Putamen (tissue), 1 donor: ENCODE measurements around the gene S1PR4.

Experiments
- DNase-seq: peaks from one replicate; pipeline ENCODE4 v3.0.0-alpha.2; 2016; ENCODE audit warnings: low spot score

S1PR4 gene

DNA sequence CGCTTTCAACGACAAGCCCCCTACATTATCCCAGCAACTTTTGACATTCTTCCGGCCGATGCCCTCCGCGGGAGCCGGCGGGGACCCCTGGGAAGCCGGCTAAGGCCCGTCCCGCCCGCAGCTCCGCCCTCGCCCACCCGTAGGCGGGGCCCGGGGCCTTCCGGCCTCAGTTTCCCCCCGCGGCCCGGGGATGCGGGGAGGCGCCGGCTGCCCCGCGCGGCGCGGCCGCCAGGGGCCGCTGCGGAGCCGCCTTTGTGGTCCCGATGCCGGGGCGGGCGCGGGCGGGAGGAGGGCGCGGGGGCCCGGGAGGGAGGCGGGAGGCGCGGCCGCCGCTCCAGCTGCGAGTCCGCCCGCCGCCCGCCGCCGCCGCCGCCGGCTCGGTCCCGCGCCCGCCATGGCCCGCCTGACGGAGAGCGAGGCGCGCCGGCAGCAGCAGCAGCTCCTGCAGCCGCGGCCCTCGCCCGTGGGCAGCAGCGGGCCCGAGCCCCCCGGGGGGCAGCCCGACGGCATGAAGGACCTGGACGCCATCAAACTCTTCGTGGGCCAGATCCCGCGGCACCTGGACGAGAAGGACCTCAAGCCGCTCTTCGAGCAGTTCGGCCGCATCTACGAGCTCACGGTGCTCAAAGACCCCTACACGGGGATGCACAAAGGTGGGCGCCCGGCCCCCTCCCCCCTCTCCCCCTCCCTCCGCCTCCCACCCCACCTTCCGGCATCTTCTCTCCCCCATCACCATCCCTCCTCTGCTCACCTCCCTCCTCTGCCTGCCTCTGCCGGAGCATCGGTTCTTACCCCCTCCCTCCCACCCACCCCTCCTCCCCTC is 46.0 kb downstream of the S1PR4 start, which contains the start of gene CELF5:
TSS of gene CELF5 (plus strand) at position 316 of the 823 bp plus-strand sequence. CDS start at position 395, 79 bp downstream.
- DNase-seq, result peak; percentile 27

- DNase-seq, result no peak
Observed at GRCh38 chr19:3225169-3225485, 46.6 kb downstream of the S1PR4 start.

- DNase-seq, result no peak
Observed at GRCh38 chr19:3225677-3226093, 47.1 kb downstream of the S1PR4 start.

DNA sequence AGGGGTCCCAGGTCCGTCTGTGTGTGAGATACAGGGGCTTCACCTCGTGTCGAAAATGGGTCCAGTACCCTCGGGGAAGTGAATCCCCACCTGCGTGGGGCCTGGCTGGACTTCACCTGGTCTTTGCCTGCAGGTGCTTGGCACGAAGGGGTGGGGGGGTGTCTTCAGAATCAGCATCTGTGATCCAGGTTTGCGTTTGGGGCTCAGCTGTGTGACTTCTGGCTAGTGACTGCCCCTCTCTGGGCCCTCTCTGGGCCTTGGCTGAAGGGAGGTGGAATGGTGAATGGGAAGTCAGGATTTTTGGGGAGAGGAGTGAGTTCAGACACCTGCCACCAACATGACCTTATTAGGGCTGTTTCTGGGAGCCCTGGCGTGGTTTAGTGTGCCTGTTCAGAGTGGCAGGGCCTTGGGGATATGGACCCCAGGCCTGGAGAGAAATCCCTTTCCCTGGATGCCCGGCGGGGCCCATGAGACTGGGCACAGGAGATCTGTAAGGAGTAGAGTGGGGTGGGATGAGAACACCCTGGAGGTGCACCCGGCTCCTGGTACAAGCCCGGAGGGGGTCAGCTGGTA is 48.6 kb downstream of the S1PR4 start:
- DNase-seq, result no peak

- DNase-seq, result no peak
Observed at GRCh38 chr19:3229346-3229743, 50.8 kb downstream of the S1PR4 start.
